CD4-positive, alpha-beta T cell (primary cell): ENCODE measurements around the gene RSU1. TPM values are rescaled to one million over a fixed set of nuclear protein-coding genes. Genes with fewer than 3 reads are reported as not detected.

Source experiments
- ATAC-seq: fragments of 200-7000 bp; cut with Tn5 transposase; one replicate; pipeline ENCODE4 v1.10.0; 2022; ENCODE audit warnings: mild to moderate bottlenecking; ENCODE audit not compliant: poor library complexity
- CTCF ChIA-PET: fragments of 350-600 bp; sonication (Branson Sonifier 250); formaldehyde crosslinking; loops from one replicate; lab custom pipeline; 2021; ENCODE audit warnings: antibody characterized with exemption, inconsistent platforms; lab: Charles Lee
- POLR2A ChIA-PET: fragments of 350-600 bp; sonication (Branson Sonifier 250); formaldehyde crosslinking; loops from one replicate; lab custom pipeline; 2021; ENCODE audit warnings: antibody characterized with exemption, inconsistent platforms; lab: Charles Lee
- DNase-seq, 14 experiments: peaks; one replicate each; pipeline ENCODE4 v3.0.0-alpha.2; 2013 to 2020; ENCODE audit warnings: mixed read lengths in 2 of 14
- H3K27ac ChIP-seq, 2 donors: one replicate each; pipeline versions ENCODE4 v1.5.1 to v1.7.0; 2013; ENCODE audit warnings: low read length in 2 of 2, low read depth in 1 of 2, mild to moderate bottlenecking in 1 of 2
- H3K27me3 ChIP-seq, 2 experiments: 1 replicate in 1 of 2; 2 replicates in 1 of 2; pipeline versions ENCODE4 v1.6.1 to v1.7.0; 2013; ENCODE audit warnings: low read length in 2 of 2, control low read depth in 1 of 2, mild to moderate bottlenecking in 1 of 2, moderate library complexity in 1 of 2; ENCODE audit not compliant: insufficient read depth in 2 of 2, control insufficient read depth in 1 of 2
- H3K36me3 ChIP-seq: one replicate; pipeline ENCODE4 v1.6.1; 2013; ENCODE audit warnings: low read length, control low read depth; ENCODE audit not compliant: insufficient read depth
- H3K4me1 ChIP-seq: one replicate; pipeline ENCODE4 v1.6.1; 2013; ENCODE audit warnings: low read length, control low read depth; ENCODE audit not compliant: insufficient read depth
- H3K4me3 ChIP-seq: one replicate; pipeline ENCODE4 v1.5.1; 2013; ENCODE audit warnings: mild to moderate bottlenecking, low read length, moderate library complexity
- H3K9me3 ChIP-seq, 2 experiments: 1 replicate in 1 of 2; 2 replicates in 1 of 2; pipeline versions ENCODE4 v1.6.1 to v1.7.0; 2013; ENCODE audit warnings: low read length in 2 of 2, mild to moderate bottlenecking in 2 of 2, control low read depth in 1 of 2, moderate library complexity in 1 of 2; ENCODE audit not compliant: control insufficient read depth in 1 of 2, insufficient read depth in 1 of 2
- H3K27ac Mint-ChIP-seq: one replicate; pipeline ENCODE4 v1.8.0; 2020; ENCODE audit warnings: mixed read lengths
- H3K27me3 Mint-ChIP-seq: one replicate; pipeline ENCODE4 v1.8.0; 2021; ENCODE audit warnings: mixed read lengths
- H3K36me3 Mint-ChIP-seq: one replicate; pipeline ENCODE4 v1.8.0; 2021; ENCODE audit warnings: low read depth, mixed read lengths
- H3K4me1 Mint-ChIP-seq: one replicate; pipeline ENCODE4 v1.8.0; 2021; ENCODE audit warnings: low read depth, mixed read lengths
- H3K4me3 Mint-ChIP-seq: one replicate; pipeline ENCODE4 v1.8.0; 2020; ENCODE audit warnings: mild to moderate bottlenecking, mixed read lengths
- H3K9me3 Mint-ChIP-seq: one replicate; pipeline ENCODE4 v1.8.0; 2020; ENCODE audit warnings: mixed read lengths
- intact Hi-C, 2 experiments: fragments of 100-400 bp; cut with DNase I in 1 of 2; cut with micrococcal nuclease in 1 of 2; formaldehyde crosslinking; loops; one replicate each; pipeline versions ENCODE4 v1.15.1 to v1.9.0; 2023 to 2025; cut with DNase I, micrococcal nuclease
- total RNA-seq, 174 experiments: library from RNA in 2 of 174; stranded (reverse) in 2 of 174; gene quantifications; one replicate each; pipeline ENCODE4 v1.2.3 and lab custom pipeline; 2021 to 2026
- TF ChIP-seq, protein P1 (sequence below): fragments of 200-600 bp; IDR thresholded peaks from one replicate; pipeline ENCODE4 v1.8.0; 2022; ENCODE audit warnings: antibody characterized with exemption, mild to moderate bottlenecking

Gene RSU1
- total RNA-seq, 2 experiments from 2014 or later, result 26.2 to 28.8 TPM

DNA sequence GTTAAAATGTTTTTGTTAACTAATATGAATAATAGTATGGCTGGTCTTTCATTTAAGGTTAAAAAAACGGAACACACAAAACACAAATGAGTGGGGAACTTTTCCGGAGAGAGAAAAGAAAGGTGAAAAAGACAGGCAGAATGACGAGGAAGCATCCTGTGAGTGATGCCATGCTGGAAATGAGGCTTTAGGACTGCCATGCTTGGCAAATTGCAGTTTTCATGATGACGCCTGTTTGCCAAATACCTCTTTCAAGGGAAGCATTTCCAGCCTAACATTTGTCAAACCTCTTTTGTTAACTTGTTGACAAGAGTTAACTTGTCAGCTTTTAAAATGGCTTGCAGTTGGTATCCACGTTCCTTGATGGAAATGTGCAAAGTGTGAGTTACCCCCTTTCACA is 127.5 kb downstream of the RSU1 start:
- no peak overlapping the region for H3K4me3 ChIP-seq
- intact Hi-C loops, result loop anchor here in 1 of 2 experiments (10.0 kb wide), 1 partner anchor 55 kb away; no protein-coding TSS in a partner anchor
- POLR2A ChIA-PET, result no interaction called here
- no peaks in the 10 kb centered on the region for H3K9me3 Mint-ChIP-seq
- H3K27ac Mint-ChIP-seq, result no peak overlapping the region
- no peak overlapping the region for H3K4me3 Mint-ChIP-seq
- H3K36me3 ChIP-seq, result peaks cover 8% of the 10 kb centered on the region
- no peak overlapping the region for H3K27ac ChIP-seq
- no peaks in the 10 kb centered on the region for H3K27me3 ChIP-seq
- DNase-seq (no peak), ATAC-seq (no peak)
- TF ChIP-seq, protein P1, sequence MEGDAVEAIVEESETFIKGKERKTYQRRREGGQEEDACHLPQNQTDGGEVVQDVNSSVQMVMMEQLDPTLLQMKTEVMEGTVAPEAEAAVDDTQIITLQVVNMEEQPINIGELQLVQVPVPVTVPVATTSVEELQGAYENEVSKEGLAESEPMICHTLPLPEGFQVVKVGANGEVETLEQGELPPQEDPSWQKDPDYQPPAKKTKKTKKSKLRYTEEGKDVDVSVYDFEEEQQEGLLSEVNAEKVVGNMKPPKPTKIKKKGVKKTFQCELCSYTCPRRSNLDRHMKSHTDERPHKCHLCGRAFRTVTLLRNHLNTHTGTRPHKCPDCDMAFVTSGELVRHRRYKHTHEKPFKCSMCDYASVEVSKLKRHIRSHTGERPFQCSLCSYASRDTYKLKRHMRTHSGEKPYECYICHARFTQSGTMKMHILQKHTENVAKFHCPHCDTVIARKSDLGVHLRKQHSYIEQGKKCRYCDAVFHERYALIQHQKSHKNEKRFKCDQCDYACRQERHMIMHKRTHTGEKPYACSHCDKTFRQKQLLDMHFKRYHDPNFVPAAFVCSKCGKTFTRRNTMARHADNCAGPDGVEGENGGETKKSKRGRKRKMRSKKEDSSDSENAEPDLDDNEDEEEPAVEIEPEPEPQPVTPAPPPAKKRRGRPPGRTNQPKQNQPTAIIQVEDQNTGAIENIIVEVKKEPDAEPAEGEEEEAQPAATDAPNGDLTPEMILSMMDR, result no peak
- H3K36me3 Mint-ChIP-seq, result peaks cover 69% of the 10 kb centered on the region
- CTCF ChIA-PET, result no interaction called here
- no peaks in the 10 kb centered on the region for H3K27me3 Mint-ChIP-seq
- H3K9me3 ChIP-seq, result no peaks in the 10 kb centered on the region
- no peaks in the 10 kb centered on the region for H3K4me1 Mint-ChIP-seq
- no peaks in the 10 kb centered on the region for H3K4me1 ChIP-seq

DNA sequence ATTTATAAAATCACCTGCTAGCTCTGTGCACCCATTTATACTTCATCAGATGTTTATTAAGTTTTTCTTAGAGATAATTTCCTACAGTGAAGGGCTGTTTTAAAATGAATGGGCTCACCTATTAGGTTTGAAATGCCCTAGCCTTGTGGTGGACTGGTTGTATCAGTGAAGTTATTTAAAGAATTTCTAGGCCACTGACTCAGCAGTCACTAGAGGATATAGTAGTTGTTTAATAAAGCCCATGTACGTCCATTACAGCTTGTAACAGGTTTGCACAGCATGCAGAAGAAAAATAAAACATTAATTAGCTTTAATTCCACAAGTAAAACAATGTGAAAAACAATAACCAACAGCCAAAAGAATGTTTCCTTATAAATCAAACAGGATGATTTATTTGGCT is 128.0 kb downstream of the RSU1 start:
- Mint-ChIP-seq H3K9me3 (no peaks in the 10 kb centered on the region), H3K27me3 (no peaks in the 10 kb centered on the region), H3K4me1 (no peaks in the 10 kb centered on the region), H3K27ac (no peak overlapping the region), H3K4me3 (no peak overlapping the region), H3K36me3 (peaks cover 69% of the 10 kb centered on the region)
- no peaks in the 10 kb centered on the region for H3K27me3 ChIP-seq
- DNase-seq (no peak), ATAC-seq (no peak)
- no peak overlapping the region for H3K27ac ChIP-seq
- peaks cover 5% of the 10 kb centered on the region for H3K36me3 ChIP-seq
- H3K4me3 ChIP-seq, result no peak overlapping the region
- ChIA-PET POLR2A (no interaction called here), CTCF (no interaction called here)
- intact Hi-C loops, result loop anchor here in 1 of 2 experiments (10.0 kb wide), 1 partner anchor 56 kb away; no protein-coding TSS in a partner anchor
- TF ChIP-seq, protein P1, result no peak
- H3K4me1 ChIP-seq, result no peaks in the 10 kb centered on the region
- no peaks in the 10 kb centered on the region for H3K9me3 ChIP-seq

GRCh38 chr10:16686054-16686902 is 130.9 kb downstream of the RSU1 start:
- Mint-ChIP-seq H3K27ac (no peak overlapping the region), H3K27me3 (no peaks in the 10 kb centered on the region), H3K4me1 (no peaks in the 10 kb centered on the region), H3K36me3 (peaks cover 69% of the 10 kb centered on the region), H3K4me3 (no peak overlapping the region), H3K9me3 (no peaks in the 10 kb centered on the region)
- POLR2A ChIA-PET, result no interaction called here
- TF ChIP-seq, protein P1, result no peak
- Histone ChIP-seq H3K27me3 (no peaks in the 10 kb centered on the region), H3K4me3 (no peak overlapping the region), H3K9me3 (no peaks in the 10 kb centered on the region), H3K4me1 (no peaks in the 10 kb centered on the region), H3K27ac (no peak overlapping the region), H3K36me3 (peaks cover 5% of the 10 kb centered on the region)
- intact Hi-C loops, result loop anchor here in 1 of 2 experiments (10.0 kb wide), 1 partner anchor 59 kb away; no protein-coding TSS in a partner anchor
- no peak for DNase-seq
- CTCF ChIA-PET, result interaction anchor here (1.0 kb wide), 1 partner anchor 11 kb away, joined by 3 read pairs; no protein-coding TSS in a partner anchor
- no peak for ATAC-seq
